Prostate gland (tissue), 2 donors: ENCODE results near the gene NABP1.

ENCODE experiments used
- CTCF ChIP-seq, 4 experiments: fragments of 200-600 bp in 2 of 4; fragments of 450-650 bp in 2 of 4; sonication (generic) in 2 of 4; IDR thresholded peaks; 1 replicate in 3 of 4; 2 replicates in 1 of 4; pipeline ENCODE4 v1.5.1; 2016 to 2019; ENCODE audit warnings: antibody characterized with exemption in 4 of 4, mild to moderate bottlenecking in 2 of 4, moderate library complexity in 2 of 4
- POLR2A ChIP-seq: fragments of 450-650 bp; IDR thresholded peaks from one replicate; pipeline ENCODE4 v1.6.1; 2016; ENCODE audit warnings: antibody characterized with exemption, mild to moderate bottlenecking
- POLR2AphosphoS5 ChIP-seq: sonication (generic); formaldehyde crosslinking; IDR thresholded peaks from one replicate; pipeline ENCODE4 v1.6.1; 2017; ENCODE audit warnings: antibody characterized with exemption

- TF ChIP-seq POLR2A (no peak), CTCF (IDR thresholded peaks at IDR 0.05) (no peak), POLR2AphosphoS5 (no peak)
These were observed 2.1 kb downstream of the NABP1 start for GRCh38 chr2:191679818-191680600.
